Effector memory CD8-positive, alpha-beta T cell (primary cell): Measurements from ENCODE around the gene SRGAP1.

Experiments
- ATAC-seq: fragments of 150-1000 bp; cut with Tn5 transposase; replicated peaks from 2 replicates; pipeline ENCODE4 v1.10.0; 2021; ENCODE audit warnings: mild to moderate bottlenecking, moderate library complexity
- DNase-seq, 3 experiments: peaks; one replicate each; pipeline ENCODE4 v3.0.0; 2021
- H3K27ac Mint-ChIP-seq, 2 donors: one replicate each; pipeline ENCODE4 v1.8.0; 2022; ENCODE audit warnings: mild to moderate bottlenecking in 2 of 2, mixed read lengths in 2 of 2, moderate library complexity in 2 of 2
- H3K27me3 Mint-ChIP-seq, 2 donors: one replicate each; pipeline ENCODE4 v1.8.0; 2022; ENCODE audit warnings: mixed read lengths in 2 of 2
- H3K36me3 Mint-ChIP-seq: one replicate; pipeline ENCODE4 v1.8.0; 2022; ENCODE audit warnings: mild to moderate bottlenecking, moderate library complexity, mixed read lengths; ENCODE audit not compliant: insufficient read depth
- H3K4me1 Mint-ChIP-seq, 2 donors: one replicate each; pipeline ENCODE4 v1.8.0; 2022; ENCODE audit warnings: low read depth in 2 of 2, mixed read lengths in 2 of 2
- H3K4me3 Mint-ChIP-seq, 2 donors: one replicate each; pipeline ENCODE4 v1.8.0; 2022; ENCODE audit warnings: mild to moderate bottlenecking in 2 of 2, mixed read lengths in 2 of 2, moderate library complexity in 2 of 2
- H3K9me3 Mint-ChIP-seq, 2 donors: one replicate each; pipeline ENCODE4 v1.8.0; 2022; ENCODE audit warnings: mixed read lengths in 2 of 2

SRGAP1 gene

GRCh38 chr12:63927511-63927910 lies 83.0 kb downstream of the SRGAP1 start:
- DNase-seq = no peak
- no peaks in the 10 kb centered on the region for H3K4me1 Mint-ChIP-seq
- peaks cover 10 to 16% of the 10 kb centered on the region in 2 donors for H3K27me3 Mint-ChIP-seq
- H3K4me3 Mint-ChIP-seq = no peak overlapping the region
- ATAC-seq = no peak
- no peak overlapping the region for H3K27ac Mint-ChIP-seq
- H3K36me3 Mint-ChIP-seq = no peaks in the 10 kb centered on the region
- H3K9me3 Mint-ChIP-seq = no peaks in the 10 kb centered on the region

DNA sequence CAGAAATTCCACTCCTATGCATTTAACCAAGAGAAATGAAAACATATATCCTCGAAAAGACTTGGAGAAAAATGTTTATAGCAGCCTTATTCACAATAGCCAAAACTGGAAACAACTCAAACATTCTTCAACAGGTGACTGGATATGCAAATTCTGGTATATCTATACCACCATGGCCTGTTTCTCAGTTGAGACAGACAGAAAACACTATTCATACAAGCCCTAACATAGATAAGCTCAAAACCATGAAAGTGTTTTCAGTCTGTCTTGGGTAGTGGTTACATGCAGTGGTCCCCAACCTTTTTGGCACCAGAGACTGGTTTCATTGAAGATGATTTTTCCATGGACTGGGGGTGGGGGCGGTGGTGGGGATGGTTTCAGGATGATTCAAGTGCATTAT lies 83.8 kb downstream of the SRGAP1 start:
- Mint-ChIP-seq H3K36me3 (no peaks in the 10 kb centered on the region), H3K4me3 (no peak overlapping the region), H3K27ac (no peak overlapping the region), H3K4me1 (no peaks in the 10 kb centered on the region), H3K27me3 (peaks cover 10 to 16% of the 10 kb centered on the region in 2 donors), H3K9me3 (no peaks in the 10 kb centered on the region)
- DNase-seq (no peak), ATAC-seq (no peak)

DNA sequence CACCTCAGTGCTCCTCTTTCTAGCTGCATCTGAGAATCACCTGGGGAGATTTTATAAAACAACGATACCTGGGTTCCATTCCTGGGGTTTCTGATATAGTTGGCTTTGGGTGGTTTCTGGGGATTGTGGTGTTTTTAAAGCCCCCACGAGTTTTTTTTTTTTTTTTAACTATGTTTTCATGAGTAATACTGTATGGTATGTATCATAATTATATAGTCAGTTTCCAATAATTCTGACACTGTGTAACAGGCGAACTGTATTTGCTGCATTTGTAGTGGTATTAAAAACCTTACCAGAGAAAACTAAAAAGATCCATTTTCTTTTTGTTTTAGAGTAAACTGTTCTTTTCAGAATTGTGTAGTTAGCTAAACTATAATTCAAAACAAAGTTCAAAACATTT lies 84.9 kb downstream of the SRGAP1 start:
- H3K36me3 Mint-ChIP-seq = no peaks in the 10 kb centered on the region
- H3K4me1 Mint-ChIP-seq = no peaks in the 10 kb centered on the region
- H3K4me3 Mint-ChIP-seq = no peak overlapping the region
- H3K27me3 Mint-ChIP-seq = peaks cover 17 to 22% of the 10 kb centered on the region in 2 donors
- no peaks in the 10 kb centered on the region for H3K9me3 Mint-ChIP-seq
- H3K27ac Mint-ChIP-seq = no peak overlapping the region
- ATAC-seq (no peak), DNase-seq (no peak)

DNA sequence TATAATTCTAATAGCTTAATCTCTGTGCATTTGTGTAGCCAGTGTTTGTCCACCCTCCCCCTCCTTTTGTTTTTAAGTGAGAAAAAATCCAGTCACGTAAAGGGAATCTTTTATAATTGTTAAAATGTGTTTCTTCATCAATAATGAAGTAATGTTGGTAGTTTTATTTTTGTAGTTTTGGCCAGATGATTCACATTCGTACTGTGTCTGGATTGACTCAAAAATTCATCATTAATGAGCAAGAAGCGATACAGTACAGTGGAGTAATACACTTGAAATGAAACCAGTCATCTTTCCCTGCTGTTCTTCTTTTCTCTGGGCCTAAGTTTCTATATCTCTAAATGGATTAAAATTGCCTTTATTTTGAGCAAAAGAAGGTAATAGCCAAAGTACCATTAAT lies 86.5 kb downstream of the SRGAP1 start:
- Mint-ChIP-seq H3K4me3 (no peak overlapping the region), H3K27me3 (peaks cover 23 to 27% of the 10 kb centered on the region in 2 donors), H3K9me3 (no peaks in the 10 kb centered on the region), H3K4me1 (no peaks in the 10 kb centered on the region), H3K36me3 (no peaks in the 10 kb centered on the region), H3K27ac (no peak overlapping the region)
- ATAC-seq (no peak), DNase-seq (no peak)

DNA sequence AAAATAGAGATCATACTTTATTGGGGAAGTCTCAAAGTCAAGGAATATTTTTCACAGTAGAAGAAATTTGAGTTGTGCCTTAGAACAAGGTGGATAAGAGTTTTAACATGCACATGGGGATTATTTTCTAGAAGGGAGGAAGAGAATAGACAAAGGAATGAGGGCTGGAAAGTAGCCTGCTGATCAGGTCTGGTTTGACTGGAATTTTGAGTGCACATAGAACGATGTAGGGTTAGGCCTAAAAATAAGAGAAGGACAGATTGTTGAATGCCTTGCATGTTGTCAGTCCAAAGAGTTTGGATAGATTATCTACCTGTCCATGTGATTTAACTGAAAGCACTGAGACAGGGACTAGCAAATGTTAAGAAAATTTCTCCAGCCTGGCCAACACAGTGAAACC lies 87.2 kb downstream of the SRGAP1 start:
- H3K4me1 Mint-ChIP-seq = no peaks in the 10 kb centered on the region
- no peak overlapping the region for H3K4me3 Mint-ChIP-seq
- H3K27ac Mint-ChIP-seq = no peak overlapping the region
- peaks cover 23 to 27% of the 10 kb centered on the region in 2 donors for H3K27me3 Mint-ChIP-seq
- no peaks in the 10 kb centered on the region for H3K36me3 Mint-ChIP-seq
- no peak for ATAC-seq
- DNase-seq = no peak
- no peaks in the 10 kb centered on the region for H3K9me3 Mint-ChIP-seq

GRCh38 chr12:63934936-63935335 lies 90.4 kb downstream of the SRGAP1 start:
- Mint-ChIP-seq H3K4me1 (no peaks in the 10 kb centered on the region), H3K36me3 (no peaks in the 10 kb centered on the region), H3K27ac (no peak overlapping the region), H3K27me3 (peaks cover 21 to 23% of the 10 kb centered on the region in 2 donors), H3K4me3 (no peak overlapping the region), H3K9me3 (no peaks in the 10 kb centered on the region)
- ATAC-seq = no peak
- no peak for DNase-seq

DNA sequence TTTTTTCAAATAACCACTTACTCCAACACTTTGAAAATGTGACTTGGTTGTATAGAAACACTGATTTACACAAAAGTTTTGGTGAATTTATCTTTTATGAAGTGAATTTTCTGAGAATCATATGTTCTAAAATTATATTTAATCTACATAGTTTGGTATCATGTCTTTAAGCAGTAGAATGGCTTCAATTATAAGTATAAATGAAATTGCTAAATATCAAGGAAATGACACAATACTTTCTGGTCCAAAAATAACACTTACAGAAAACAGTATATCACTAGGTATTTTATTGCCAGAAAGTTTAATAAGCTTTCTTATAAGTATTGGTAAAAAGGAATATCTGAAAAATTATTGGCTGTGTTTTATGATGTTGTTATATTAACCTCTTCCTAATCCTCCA lies 90.9 kb downstream of the SRGAP1 start:
- no peaks in the 10 kb centered on the region for H3K36me3 Mint-ChIP-seq
- H3K27me3 Mint-ChIP-seq = peaks cover 19 to 23% of the 10 kb centered on the region in 2 donors
- no peaks in the 10 kb centered on the region for H3K4me1 Mint-ChIP-seq
- DNase-seq = no peak
- H3K27ac Mint-ChIP-seq = no peak overlapping the region
- H3K4me3 Mint-ChIP-seq = no peak overlapping the region
- H3K9me3 Mint-ChIP-seq = no peaks in the 10 kb centered on the region
- no peak for ATAC-seq

GRCh38 chr12:63937378-63938316 lies 93.1 kb downstream of the SRGAP1 start:
- no peak for DNase-seq
- Mint-ChIP-seq H3K36me3 (no peaks in the 10 kb centered on the region), H3K27ac (no peak overlapping the region), H3K9me3 (no peaks in the 10 kb centered on the region), H3K27me3 (peaks cover 11 to 13% of the 10 kb centered on the region in 2 donors), H3K4me3 (no peak overlapping the region), H3K4me1 (no peaks in the 10 kb centered on the region)
- ATAC-seq = no peak

GRCh38 chr12:63940310-63941005 lies 96.0 kb downstream of the SRGAP1 start:
- no peaks in the 10 kb centered on the region for H3K4me1 Mint-ChIP-seq
- ATAC-seq = no peak
- H3K36me3 Mint-ChIP-seq = no peaks in the 10 kb centered on the region
- H3K4me3 Mint-ChIP-seq = no peak overlapping the region
- H3K27ac Mint-ChIP-seq = no peak overlapping the region
- H3K9me3 Mint-ChIP-seq = no peaks in the 10 kb centered on the region
- DNase-seq = no peak
- no peaks in the 10 kb centered on the region for H3K27me3 Mint-ChIP-seq

GRCh38 chr12:63941166-63941800 lies 96.8 kb downstream of the SRGAP1 start:
- Mint-ChIP-seq H3K9me3 (no peaks in the 10 kb centered on the region), H3K4me1 (no peaks in the 10 kb centered on the region), H3K4me3 (no peak overlapping the region), H3K36me3 (no peaks in the 10 kb centered on the region), H3K27ac (no peak overlapping the region), H3K27me3 (no peaks in the 10 kb centered on the region)
- ATAC-seq (no peak), DNase-seq (no peak)

- ATAC-seq (no peak), DNase-seq (no peak)
- no peak overlapping the region for H3K27ac Mint-ChIP-seq
- no peaks in the 10 kb centered on the region for H3K36me3 Mint-ChIP-seq
- no peaks in the 10 kb centered on the region for H3K9me3 Mint-ChIP-seq
- no peaks in the 10 kb centered on the region for H3K27me3 Mint-ChIP-seq
- no peak overlapping the region for H3K4me3 Mint-ChIP-seq
- H3K4me1 Mint-ChIP-seq = no peaks in the 10 kb centered on the region
Observed at GRCh38 chr12:63941879-63942278, 97.4 kb downstream of the SRGAP1 start.

DNA sequence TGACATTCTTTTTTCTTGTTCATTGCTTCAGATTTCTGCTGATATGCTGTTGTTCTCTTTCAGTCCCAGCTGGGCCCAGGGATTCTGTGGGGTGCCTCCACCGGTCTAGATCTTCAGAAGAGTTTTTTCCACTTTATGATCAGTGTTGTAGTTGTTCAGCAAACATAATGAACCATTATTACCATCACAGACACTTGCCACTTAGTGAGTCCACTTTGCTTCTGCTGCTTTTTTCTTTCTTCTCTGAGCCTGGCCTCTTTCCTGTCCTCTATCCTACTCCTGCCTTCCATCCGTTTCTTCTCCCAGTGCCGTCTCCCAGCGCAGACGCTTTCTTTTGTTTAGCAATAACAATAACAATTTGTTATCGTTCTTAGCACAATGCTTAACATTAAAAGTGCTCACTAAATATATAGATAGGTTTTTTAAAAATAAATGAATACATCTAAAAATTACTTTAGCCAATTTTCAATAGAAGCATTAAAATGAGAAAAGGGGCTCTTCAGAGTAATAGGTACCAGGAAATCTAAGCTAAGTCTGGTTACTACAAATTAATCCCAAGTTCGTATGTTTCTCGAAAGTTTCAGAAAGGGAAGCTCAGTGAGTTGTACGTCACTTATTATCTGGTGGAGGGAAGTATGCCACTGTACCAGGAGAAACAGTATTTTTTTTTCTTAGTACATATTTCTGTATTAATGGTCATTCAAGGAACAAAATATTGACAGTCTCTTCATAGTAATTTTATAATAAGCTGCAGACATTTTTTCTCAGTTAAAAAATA lies 98.2 kb downstream of the SRGAP1 start:
- H3K36me3 Mint-ChIP-seq = no peaks in the 10 kb centered on the region
- DNase-seq (no peak), ATAC-seq (no peak)
- no peaks in the 10 kb centered on the region for H3K27me3 Mint-ChIP-seq
- no peaks in the 10 kb centered on the region for H3K9me3 Mint-ChIP-seq
- H3K27ac Mint-ChIP-seq = no peak overlapping the region
- no peaks in the 10 kb centered on the region for H3K4me1 Mint-ChIP-seq
- no peak overlapping the region for H3K4me3 Mint-ChIP-seq

DNA sequence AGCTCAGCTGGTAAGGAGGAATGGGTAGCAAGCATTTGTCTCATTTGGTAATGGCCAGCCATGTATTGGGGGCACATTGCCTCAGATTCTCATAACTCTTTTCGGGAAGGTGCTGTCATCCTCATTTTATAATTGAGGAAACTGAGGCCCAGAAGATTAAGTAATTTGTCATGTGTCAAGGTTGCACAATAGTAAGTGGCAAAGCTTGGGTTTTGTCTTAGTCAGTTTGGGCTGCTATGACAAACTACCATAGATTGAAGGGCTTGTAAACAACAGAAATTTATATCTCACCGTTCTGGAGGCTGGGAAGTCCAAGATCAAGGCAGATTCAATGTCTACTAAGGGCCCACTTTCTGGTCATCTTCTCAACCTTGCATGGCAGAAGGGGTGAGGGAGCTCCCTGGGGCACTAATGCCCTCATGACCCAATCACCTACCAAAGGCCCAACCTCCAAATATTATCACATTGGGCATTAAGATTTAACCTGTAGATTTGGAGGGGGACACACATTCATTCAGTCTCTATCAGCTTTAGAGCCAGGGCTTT lies 99.6 kb downstream of the SRGAP1 start:
- H3K4me3 Mint-ChIP-seq = no peak overlapping the region
- H3K36me3 Mint-ChIP-seq = no peaks in the 10 kb centered on the region
- DNase-seq (no peak), ATAC-seq (no peak)
- no peaks in the 10 kb centered on the region for H3K27me3 Mint-ChIP-seq
- H3K9me3 Mint-ChIP-seq = no peaks in the 10 kb centered on the region
- no peaks in the 10 kb centered on the region for H3K4me1 Mint-ChIP-seq
- H3K27ac Mint-ChIP-seq = no peak overlapping the region
